Neutrophil (primary cell): ENCODE results near the gene GAGE12J.
"Not testable (repeated sequence)": the region's sequence is repeated elsewhere in the genome, so short reads cannot be mapped to it uniquely, and the experiment has no call there.

Experiments
- H3K27ac ChIP-seq: fragments of 200-600 bp; sonication (generic); 2 replicates; pipeline ENCODE4 v1.5.1; 2016; ENCODE audit warnings: mild to moderate bottlenecking, moderate library complexity
- H3K27me3 ChIP-seq: fragments of 200-600 bp; sonication (generic); 2 replicates; pipeline ENCODE4 v1.6.0; 2016; ENCODE audit warnings: mild to moderate bottlenecking
- H3K36me3 ChIP-seq: fragments of 200-600 bp; sonication (generic); 2 replicates; pipeline ENCODE4 v1.5.1; 2017
- H3K4me1 ChIP-seq, 2 experiments: fragments of 200-600 bp in 1 of 2; sonication (generic) in 1 of 2; 1 replicate in 1 of 2; 2 replicates in 1 of 2; pipeline versions ENCODE4 v1.5.1 to v1.6.1; 2013 to 2016; ENCODE audit warnings: low read depth in 1 of 2, low read length in 1 of 2, mild to moderate bottlenecking in 1 of 2, moderate library complexity in 1 of 2; ENCODE audit not compliant: control insufficient read depth in 1 of 2, insufficient read depth in 1 of 2
- H3K4me3 ChIP-seq, 2 experiments: fragments of 200-600 bp in 1 of 2; sonication (generic) in 1 of 2; 1 replicate in 1 of 2; 2 replicates in 1 of 2; pipeline ENCODE4 v1.5.1; 2013 to 2016; ENCODE audit warnings: low read depth in 1 of 2, low read length in 1 of 2, mild to moderate bottlenecking in 1 of 2, moderate library complexity in 1 of 2
- H3K9me3 ChIP-seq: fragments of 200-600 bp; sonication (generic); 2 replicates; pipeline ENCODE4 v1.5.1; 2016
- CTCF ChIP-seq: fragments of 200-600 bp; sonication (generic); IDR thresholded peaks from 2 replicates; pipeline ENCODE4 v1.5.1; 2016; ENCODE audit warnings: antibody characterized with exemption

GAGE12J gene

GRCh38 chrX:49321737-49322136 is at the start of gene GAGE12J:
GAGE12J (plus strand) TSS chrX:49322037; CDS start chrX:49323194, 1,157 bp downstream.
- H3K27ac ChIP-seq, H3K27me3 ChIP-seq, H3K9me3 ChIP-seq, H3K4me3 ChIP-seq, H3K36me3 ChIP-seq, H3K4me1 ChIP-seq: not testable (repeated sequence)

- TF ChIP-seq CTCF = no peak
- no peaks in the 10 kb centered on the region for H3K9me3 ChIP-seq
- H3K36me3 ChIP-seq = no peaks in the 10 kb centered on the region
- H3K4me1 ChIP-seq = peaks cover 18 to 37% of the 10 kb centered on the region in 2 experiments
- no peak overlapping the region for H3K27ac ChIP-seq
- H3K27me3 ChIP-seq = no peaks in the 10 kb centered on the region
- H3K4me3 ChIP-seq = no peak overlapping the region
These were observed 49.4 kb upstream of the GAGE12J start for GRCh38 chrX:49272421-49272820.

- Histone ChIP-seq H3K9me3 (no peaks in the 10 kb centered on the region), H3K27me3 (no peaks in the 10 kb centered on the region), H3K4me1 (peaks cover 16 to 34% of the 10 kb centered on the region in 2 experiments), H3K36me3 (no peaks in the 10 kb centered on the region), H3K4me3 (no peak overlapping the region), H3K27ac (no peak overlapping the region)
- TF ChIP-seq CTCF = no peak
These were observed 48.6 kb upstream of the GAGE12J start for GRCh38 chrX:49273181-49273727.

- Histone ChIP-seq H3K27ac (no peak overlapping the region), H3K4me1 (peaks cover 0 to 18% of the 10 kb centered on the region in 2 experiments), H3K27me3 (no peaks in the 10 kb centered on the region), H3K4me3 (no peak overlapping the region), H3K36me3 (no peaks in the 10 kb centered on the region), H3K9me3 (no peaks in the 10 kb centered on the region)
- no peak for TF ChIP-seq CTCF
These were observed 45.6 kb upstream of the GAGE12J start for GRCh38 chrX:49276207-49276606.

GRCh38 chrX:49276671-49277534 is 44.9 kb upstream of the GAGE12J start:
- Histone ChIP-seq H3K9me3 (no peaks in the 10 kb centered on the region), H3K36me3 (no peaks in the 10 kb centered on the region), H3K4me3 (no peak overlapping the region), H3K27ac (no peak overlapping the region), H3K27me3 (no peaks in the 10 kb centered on the region), H3K4me1 (peaks cover 0 to 12% of the 10 kb centered on the region in 2 experiments)
- no peak for TF ChIP-seq CTCF

GRCh38 chrX:49277535-49277830 is 44.4 kb upstream of the GAGE12J start:
- no peaks in the 10 kb centered on the region for H3K9me3 ChIP-seq
- TF ChIP-seq CTCF = no peak
- no peak overlapping the region for H3K4me3 ChIP-seq
- H3K27ac ChIP-seq = no peak overlapping the region
- H3K4me1 ChIP-seq = peaks cover 0 to 7% of the 10 kb centered on the region in 2 experiments
- H3K27me3 ChIP-seq = no peaks in the 10 kb centered on the region
- no peaks in the 10 kb centered on the region for H3K36me3 ChIP-seq
